CD4-positive, alpha-beta T cell treated with Interferon alpha-2 for 1 hour (primary cell): ENCODE results near the gene NKG7.
A peak's percentile ranks its signal among the peaks of the same experiment; 100 is the strongest.

Source experiments
- DNase-seq, 2 donors: peaks; one replicate each; pipeline ENCODE4 v3.0.0-alpha.2; 2020 to 2022

The NKG7 gene

GRCh38 chr19:51333836-51334460 lies 38.5 kb downstream of the NKG7 start:
- DNase-seq: no peak

DNA sequence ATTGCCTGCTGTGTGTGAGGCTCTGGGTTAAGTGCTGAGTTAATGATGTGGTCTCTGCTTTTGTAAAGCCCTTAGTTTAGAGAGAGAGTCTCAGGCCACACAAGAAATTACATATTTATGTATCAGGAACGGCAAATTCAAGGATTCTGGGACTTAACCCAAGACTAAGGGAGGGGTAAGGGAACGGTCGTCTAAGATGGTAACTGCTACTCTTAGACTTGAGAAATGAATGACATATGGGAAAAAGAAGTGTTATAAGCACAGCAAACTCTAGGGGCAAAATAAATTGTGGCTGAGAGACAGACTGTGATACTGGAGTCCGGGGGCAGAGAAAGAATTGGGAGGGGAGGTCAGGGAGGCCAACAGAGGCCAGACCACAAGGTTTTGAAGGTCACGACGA lies 40.7 kb downstream of the NKG7 start:
- no peak for DNase-seq

GRCh38 chr19:51331193-51331592 lies 41.3 kb downstream of the NKG7 start:
- DNase-seq: no peak

- DNase-seq: no peak
These were observed 42.1 kb downstream of the NKG7 start for GRCh38 chr19:51330366-51330765.

DNA sequence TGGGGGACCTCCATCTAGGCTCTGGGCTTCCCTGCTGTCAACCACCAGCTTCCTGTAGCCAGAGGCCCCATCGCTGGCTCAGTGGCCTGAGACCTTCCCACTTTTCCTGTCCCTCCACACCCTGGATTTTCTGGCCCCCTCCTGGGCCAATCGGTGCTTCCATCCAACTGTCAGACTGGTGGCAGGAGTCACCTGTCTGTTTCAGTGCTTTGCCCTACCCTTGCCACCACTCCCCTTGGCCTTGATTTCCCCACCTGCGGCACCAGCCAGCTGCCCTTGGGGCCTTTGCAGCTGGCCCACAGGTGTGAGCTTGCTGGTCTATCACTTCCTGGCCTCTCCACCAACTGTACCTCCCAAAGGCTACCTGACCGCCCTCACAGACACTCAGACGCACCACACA lies 43.0 kb downstream of the NKG7 start:
- DNase-seq: no peak

- DNase-seq: peak; percentile 43 to 61
These were observed 45.1 kb downstream of the NKG7 start for GRCh38 chr19:51327066-51328001.

DNA sequence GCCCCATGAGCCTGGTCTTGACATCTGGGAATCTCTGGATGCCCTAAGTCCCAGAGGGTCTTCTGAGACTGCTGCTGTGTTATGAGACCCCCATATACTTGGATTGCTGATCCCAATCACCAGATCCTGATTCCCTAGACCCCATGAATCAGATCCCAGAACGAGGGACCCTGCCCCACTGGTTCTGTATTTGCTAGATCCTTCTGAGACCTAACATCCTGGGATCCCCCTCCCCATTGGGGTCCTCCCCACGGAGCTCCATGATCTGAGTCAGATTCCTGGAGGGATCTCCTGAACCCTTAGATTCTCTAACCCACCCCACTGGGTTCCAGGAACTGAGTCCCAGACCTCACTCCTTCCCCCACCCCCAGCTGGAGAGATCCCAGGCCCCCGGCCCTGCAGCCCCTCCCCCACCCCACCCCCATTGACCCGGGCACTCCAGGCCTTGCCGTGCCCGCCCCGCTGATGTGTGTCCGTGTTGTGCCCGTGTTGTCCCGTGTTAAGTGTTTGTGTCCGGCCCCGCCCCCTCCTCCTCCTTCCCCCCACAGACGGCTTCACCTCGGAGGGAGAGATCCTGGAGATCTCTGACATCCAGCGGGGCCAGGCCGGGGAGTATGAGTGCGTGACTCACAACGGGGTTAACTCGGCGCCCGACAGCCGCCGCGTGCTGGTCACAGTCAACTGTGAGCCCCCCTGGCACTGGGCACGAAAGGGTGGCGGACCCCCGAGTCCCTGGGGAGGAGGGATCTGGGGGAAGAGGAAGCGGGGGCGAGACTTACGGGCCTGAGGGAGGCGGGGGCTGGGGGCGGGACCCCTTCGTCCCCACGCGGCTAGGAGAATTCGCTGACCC lies 46.0 kb downstream of the NKG7 start:
- DNase-seq: no peak

GRCh38 chr19:51325161-51325976 lies 47.1 kb downstream of the NKG7 start:
- peak in 1 of 2 donors; percentile 23 for DNase-seq

DNA sequence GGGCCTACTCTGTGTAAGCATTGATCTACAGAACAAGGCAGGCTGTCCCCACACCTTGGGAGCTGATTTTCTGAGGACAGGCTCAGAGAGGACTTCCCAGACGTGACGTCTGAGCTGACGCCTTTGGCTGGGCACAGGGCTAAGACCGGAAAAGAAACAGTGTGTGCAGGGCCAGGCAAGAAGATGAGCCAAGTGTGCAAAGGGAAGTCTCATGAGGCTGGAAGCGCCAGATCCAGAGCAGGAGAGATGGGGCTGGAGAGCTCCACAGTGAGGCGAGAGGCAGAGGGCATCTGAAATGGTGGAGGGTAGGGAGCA lies 48.3 kb downstream of the NKG7 start:
- DNase-seq: no peak

- DNase-seq: no peak
These were observed 48.8 kb downstream of the NKG7 start for GRCh38 chr19:51323481-51324166.

- DNase-seq: no peak
These were observed 50.7 kb downstream of the NKG7 start for GRCh38 chr19:51321799-51322198.
